Endodermal cell (in vitro differentiated cells): ENCODE results near the gene HID1. TPM values are rescaled to one million over a fixed set of nuclear protein-coding genes. Genes with fewer than 3 reads are reported as not detected.
A peak's percentile ranks its signal among the peaks of the same experiment; 100 is the strongest.
"Not testable (repeated sequence)": the region's sequence is repeated elsewhere in the genome, so short reads cannot be mapped to it uniquely, and the experiment has no call there.

Source experiments
- DNase-seq: peaks from one replicate; pipeline ENCODE4 v3.0.0-alpha.2; 2017
- H3K27ac ChIP-seq: 2 replicates; pipeline ENCODE4 v1.5.1; 2013; ENCODE audit warnings: mild to moderate bottlenecking, low read depth, low read length, moderate library complexity
- H3K27me3 ChIP-seq: 2 replicates; pipeline ENCODE4 v1.6.1; 2013; ENCODE audit warnings: mild to moderate bottlenecking, low read length, moderate library complexity; ENCODE audit not compliant: insufficient read depth, control insufficient read depth, poor library complexity, severe bottlenecking
- H3K36me3 ChIP-seq: 2 replicates; pipeline ENCODE4 v1.7.0; 2013; ENCODE audit warnings: mild to moderate bottlenecking, low read length, moderate library complexity; ENCODE audit not compliant: control insufficient read depth, insufficient read depth
- H3K4me1 ChIP-seq: one replicate; pipeline ENCODE4 v1.7.0; 2013; ENCODE audit warnings: low read length; ENCODE audit not compliant: control insufficient read depth, insufficient read depth
- H3K4me3 ChIP-seq: 2 replicates; pipeline ENCODE4 v1.5.1; 2013; ENCODE audit warnings: mild to moderate bottlenecking, low read length, moderate library complexity
- H3K9ac ChIP-seq: 2 replicates; pipeline ENCODE4 v1.6.1; 2013; ENCODE audit warnings: mild to moderate bottlenecking, low read length, moderate library complexity; ENCODE audit not compliant: poor library complexity, severe bottlenecking; ENCODE audit errors: extremely low read depth
- H3K9me3 ChIP-seq: 2 replicates; pipeline ENCODE4 v1.6.1; 2013; ENCODE audit warnings: mild to moderate bottlenecking, low read length, moderate library complexity; ENCODE audit not compliant: control insufficient read depth
- H3K27ac Mint-ChIP-seq: 2 replicates; pipeline ENCODE4 v1.8.0; 2020; ENCODE audit warnings: mixed read lengths
- H3K27me3 Mint-ChIP-seq: 2 replicates; pipeline ENCODE4 v1.8.0; 2021; ENCODE audit warnings: mild to moderate bottlenecking, mixed read lengths; ENCODE audit not compliant: insufficient read depth
- H3K36me3 Mint-ChIP-seq: 2 replicates; pipeline ENCODE4 v1.8.0; 2020; ENCODE audit warnings: low read depth, mixed read lengths
- H3K4me1 Mint-ChIP-seq: 2 replicates; pipeline ENCODE4 v1.8.0; 2020; ENCODE audit warnings: mixed read lengths
- H3K4me3 Mint-ChIP-seq: 2 replicates; pipeline ENCODE4 v1.8.0; 2020; ENCODE audit warnings: mild to moderate bottlenecking, moderate library complexity, mixed read lengths
- H3K9me3 Mint-ChIP-seq: 2 replicates; pipeline ENCODE4 v1.8.0; 2020; ENCODE audit warnings: mild to moderate bottlenecking, mixed read lengths
- WGBS, 2 experiments: methylation state at CpG; one replicate each; pipeline versions ENCODE4 v1.1.5 to v1.1.7; 2013; ENCODE audit warnings: missing lambda C conversion rate in 2 of 2, mixed read lengths in 1 of 2; ENCODE audit not compliant: insufficient coverage in 1 of 2, insufficient read length in 1 of 2; 5-methylcytosine and 5-hydroxymethylcytosine counted together
- total RNA-seq, 2 donors: library from RNA; stranded (reverse); fragmentation: NEBNext Ultra II Directional in 1 of 2; extraction: Animal tissue kit (Norgen Biotek cat#: 25700) in 1 of 2; gene quantifications; 2 replicates in 1 of 2; 3 replicates in 1 of 2; pipeline ENCODE4 v1.2.1, GENCODE V29; 2021
- TF ChIP-seq, protein P1 (sequence below): fragments of 200-600 bp; sonication (generic); conservative IDR thresholded peaks from 2 replicates; pipeline ENCODE4 v1.5.0; 2021; ENCODE audit warnings: antibody characterized with exemption, mild to moderate bottlenecking

The HID1 gene
- total RNA-seq, 2 donors from 2014 or later: 7.6 to 11.4 TPM

DNA sequence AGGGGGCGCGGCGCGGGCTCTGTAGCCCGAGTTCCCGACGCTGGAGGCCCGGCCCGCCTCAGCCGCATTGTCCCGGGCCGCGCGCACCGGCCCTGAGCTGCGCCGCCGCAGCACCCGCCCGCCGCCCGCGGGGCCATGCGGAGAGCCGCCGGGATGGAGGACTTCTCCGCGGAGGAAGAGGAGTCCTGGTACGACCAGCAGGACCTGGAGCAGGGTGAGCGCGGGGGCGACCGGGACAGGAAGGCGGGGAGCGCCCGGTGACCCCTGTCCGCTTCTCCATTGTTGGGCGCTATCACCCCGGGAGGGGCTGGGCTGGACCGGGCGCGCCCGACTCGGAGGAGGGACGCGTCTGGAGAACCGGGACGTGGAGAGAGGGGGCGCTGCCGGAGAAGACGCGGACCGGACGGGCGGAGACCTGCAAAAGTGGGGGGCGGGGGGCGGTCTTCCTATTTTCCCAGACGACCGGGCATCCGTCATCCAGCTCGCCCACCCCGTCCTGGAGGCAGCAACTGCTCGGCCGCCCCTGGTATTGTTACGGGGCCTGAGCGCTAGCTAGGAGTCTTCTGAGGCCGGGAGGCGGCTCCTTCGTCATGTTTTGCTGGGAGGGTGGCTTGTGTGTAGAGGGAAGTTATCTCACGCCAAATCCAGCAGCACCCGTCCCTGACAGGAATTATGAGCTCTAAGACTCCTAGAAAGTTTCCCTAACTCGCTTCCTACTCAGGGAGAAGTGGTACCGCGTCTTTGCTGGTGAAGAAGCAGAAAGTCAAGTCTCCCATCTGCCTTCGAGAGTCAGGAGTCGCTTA is 15.6 kb upstream of the HID1 start:
- peaks cover 5% of the 10 kb centered on the region for H3K4me1 Mint-ChIP-seq
- no peaks in the 10 kb centered on the region for H3K9me3 Mint-ChIP-seq
- no peaks in the 10 kb centered on the region for H3K27me3 Mint-ChIP-seq
- H3K27me3 ChIP-seq: no peaks in the 10 kb centered on the region
- H3K36me3 Mint-ChIP-seq: peaks cover 2% of the 10 kb centered on the region
- 0% methylated on average over 18 to 76 of the region's 76 CpGs for WGBS, 2 experiments
- H3K36me3 ChIP-seq: no peaks in the 10 kb centered on the region
- peaks cover 4% of the 10 kb centered on the region for H3K4me1 ChIP-seq
- peak overlapping the region; percentile 85 for H3K9ac ChIP-seq
- H3K9me3 ChIP-seq: no peaks in the 10 kb centered on the region
- peak overlapping the region; percentile 89 for H3K27ac ChIP-seq
- TF ChIP-seq, protein P1, sequence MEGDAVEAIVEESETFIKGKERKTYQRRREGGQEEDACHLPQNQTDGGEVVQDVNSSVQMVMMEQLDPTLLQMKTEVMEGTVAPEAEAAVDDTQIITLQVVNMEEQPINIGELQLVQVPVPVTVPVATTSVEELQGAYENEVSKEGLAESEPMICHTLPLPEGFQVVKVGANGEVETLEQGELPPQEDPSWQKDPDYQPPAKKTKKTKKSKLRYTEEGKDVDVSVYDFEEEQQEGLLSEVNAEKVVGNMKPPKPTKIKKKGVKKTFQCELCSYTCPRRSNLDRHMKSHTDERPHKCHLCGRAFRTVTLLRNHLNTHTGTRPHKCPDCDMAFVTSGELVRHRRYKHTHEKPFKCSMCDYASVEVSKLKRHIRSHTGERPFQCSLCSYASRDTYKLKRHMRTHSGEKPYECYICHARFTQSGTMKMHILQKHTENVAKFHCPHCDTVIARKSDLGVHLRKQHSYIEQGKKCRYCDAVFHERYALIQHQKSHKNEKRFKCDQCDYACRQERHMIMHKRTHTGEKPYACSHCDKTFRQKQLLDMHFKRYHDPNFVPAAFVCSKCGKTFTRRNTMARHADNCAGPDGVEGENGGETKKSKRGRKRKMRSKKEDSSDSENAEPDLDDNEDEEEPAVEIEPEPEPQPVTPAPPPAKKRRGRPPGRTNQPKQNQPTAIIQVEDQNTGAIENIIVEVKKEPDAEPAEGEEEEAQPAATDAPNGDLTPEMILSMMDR: peak; percentile 34
- H3K27ac Mint-ChIP-seq: peak overlapping the region; percentile 90
- H3K4me3 ChIP-seq: peak overlapping the region; percentile 89
- H3K4me3 Mint-ChIP-seq: peak overlapping the region; percentile 79
- DNase-seq: peak; percentile 93

DNA sequence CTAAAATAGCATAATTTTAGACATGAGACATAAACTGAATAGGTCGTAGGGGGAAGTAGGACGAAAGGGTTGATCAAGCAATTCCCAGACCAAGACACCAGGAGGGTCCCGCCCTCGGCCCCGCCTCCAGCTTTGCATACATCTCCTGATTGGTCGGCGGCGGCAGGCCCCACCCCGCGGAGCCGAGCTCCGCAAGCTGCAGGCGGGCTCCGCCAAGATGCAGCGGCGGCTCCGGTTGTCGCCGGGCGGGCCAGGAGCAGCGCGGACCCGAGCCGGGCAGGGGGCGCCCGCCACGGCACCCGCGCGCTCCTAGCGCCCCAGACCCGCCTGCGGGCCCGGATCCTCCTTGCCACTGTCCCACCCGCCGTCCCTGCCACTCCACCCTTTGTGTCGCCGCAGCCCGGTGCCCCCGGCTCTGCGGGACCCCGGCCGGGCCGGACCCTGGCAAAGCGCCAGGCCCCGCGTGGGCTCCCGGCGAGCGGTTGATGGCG is 14.9 kb upstream of the HID1 start, which contains the start of gene CDR2L:
Gene CDR2L (plus strand): TSS at position 215 of the 491 bp plus-strand sequence. CDS start 412 bp downstream, outside the sequence.
- no peaks in the 10 kb centered on the region for H3K9me3 ChIP-seq
- no peaks in the 10 kb centered on the region for H3K27me3 ChIP-seq
- Mint-ChIP-seq H3K9me3 (no peaks in the 10 kb centered on the region), H3K27me3 (no peaks in the 10 kb centered on the region), H3K4me1 (peaks cover 2% of the 10 kb centered on the region), H3K36me3 (peaks cover 2% of the 10 kb centered on the region), H3K4me3 (peak within 1 kb of the TSS; percentile 79), H3K27ac (peak within 1 kb of the TSS; percentile 92)
- peak within 1 kb of the TSS; percentile 89 for H3K27ac ChIP-seq
- DNase-seq: peak; percentile 100
- peaks cover 4% of the 10 kb centered on the region for H3K4me1 ChIP-seq
- peak within 1 kb of the TSS; percentile 85 for H3K9ac ChIP-seq
- 0% methylated on average over 2 to 51 of the region's 51 CpGs for WGBS, 2 experiments
- TF ChIP-seq, protein P1: peak; percentile 27
- peak within 1 kb of the TSS; percentile 89 for H3K4me3 ChIP-seq
- H3K36me3 ChIP-seq: no peaks in the 10 kb centered on the region

DNA sequence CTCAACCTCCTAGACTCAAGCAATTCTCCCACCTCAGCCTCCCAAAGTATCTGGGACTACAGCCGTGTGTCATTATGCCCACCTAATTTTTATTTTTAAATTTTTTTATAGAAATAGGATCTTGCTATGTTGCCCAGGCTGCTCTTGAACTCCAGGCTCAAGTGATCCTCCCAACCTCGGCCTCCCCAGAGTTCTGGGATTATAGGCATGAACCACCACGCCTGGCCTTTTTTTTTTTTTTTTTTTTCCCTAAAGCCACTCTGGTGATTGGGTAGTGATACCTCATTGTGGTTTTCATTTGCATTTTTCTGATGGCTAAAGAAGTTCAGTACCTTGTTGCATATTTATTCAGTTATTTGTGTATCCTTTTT is 13.6 kb upstream of the HID1 start:
- Mint-ChIP-seq H3K4me1 (peaks cover 6% of the 10 kb centered on the region), H3K4me3 (no peak overlapping the region), H3K36me3 (no peaks in the 10 kb centered on the region), H3K27me3 (no peaks in the 10 kb centered on the region), H3K9me3 (no peaks in the 10 kb centered on the region), H3K27ac (no peak overlapping the region)
- Histone ChIP-seq H3K27me3 (no peaks in the 10 kb centered on the region), H3K4me3 (no peak overlapping the region), H3K9me3 (no peaks in the 10 kb centered on the region), H3K27ac (no peak overlapping the region), H3K36me3 (no peaks in the 10 kb centered on the region), H3K4me1 (peaks cover 8% of the 10 kb centered on the region), H3K9ac (no peak overlapping the region)
- 100% methylated on average over 1 to 2 of the region's 3 CpGs for WGBS, 2 experiments
- DNase-seq: no peak
- TF ChIP-seq, protein P1: no peak

DNA sequence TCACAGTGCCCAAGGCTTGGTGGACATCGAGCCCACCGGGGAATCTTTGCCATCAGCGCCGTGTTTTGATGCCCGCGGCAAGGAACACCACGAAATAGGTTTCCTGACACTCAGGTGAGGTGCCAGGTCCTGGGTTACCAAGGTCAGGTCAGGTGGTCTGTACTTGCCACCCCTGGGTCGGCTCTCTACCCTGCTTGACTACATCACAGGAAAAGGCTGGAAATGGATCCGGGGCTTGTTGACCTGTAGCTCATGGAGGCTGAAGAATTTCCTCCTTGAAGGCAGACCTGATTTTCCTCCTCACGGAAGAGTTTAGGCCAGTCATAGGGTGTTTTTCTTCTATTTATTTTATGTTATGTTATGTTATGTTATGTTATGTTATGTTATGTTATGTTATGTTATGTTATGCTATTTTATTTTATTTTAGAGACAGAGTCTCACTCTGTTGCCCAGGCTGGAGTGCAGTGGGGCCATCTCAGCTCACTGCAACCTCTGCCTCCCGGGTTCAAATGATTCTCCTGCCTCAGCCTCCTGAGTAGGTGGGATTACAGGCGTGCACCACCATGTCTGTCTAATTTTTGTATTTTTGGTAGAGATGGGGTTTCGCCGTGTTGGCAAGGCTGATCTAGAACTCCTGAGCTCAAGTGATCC is 10.2 kb upstream of the HID1 start:
- H3K36me3 Mint-ChIP-seq, H3K4me1 ChIP-seq, H3K4me1 Mint-ChIP-seq, H3K9me3 ChIP-seq, H3K9me3 Mint-ChIP-seq, H3K36me3 ChIP-seq, DNase-seq: not testable (repeated sequence)
- H3K27ac Mint-ChIP-seq: peak overlapping the region; percentile 94
- peaks cover 16% of the 10 kb centered on the region for H3K27me3 Mint-ChIP-seq
- Histone ChIP-seq H3K27me3 (peaks cover 14% of the 10 kb centered on the region), H3K9ac (peak overlapping the region; percentile 72), H3K4me3 (peak overlapping the region; percentile 95), H3K27ac (peak overlapping the region; percentile 14)
- 18 to 29% methylated on average over 10 to 14 of the region's 14 CpGs for WGBS, 2 experiments
- H3K4me3 Mint-ChIP-seq: peak overlapping the region; percentile 74
